ENCODE results near the gene PACSIN1. TPM values are rescaled to one million over a fixed set of nuclear protein-coding genes. Genes with fewer than 3 reads are reported as not detected.

Gene PACSIN1
- total RNA-seq, 6 experiments from 2014 or later: 0.05 to 0.37 (median 0.22) TPM; not detected in 1

- no peaks in the 10 kb centered on the region for H3K27me3 ChIP-seq
Observed at GRCh38 chr6:34472425-34472824, 6.5 kb downstream of the PACSIN1 start.

DNA sequence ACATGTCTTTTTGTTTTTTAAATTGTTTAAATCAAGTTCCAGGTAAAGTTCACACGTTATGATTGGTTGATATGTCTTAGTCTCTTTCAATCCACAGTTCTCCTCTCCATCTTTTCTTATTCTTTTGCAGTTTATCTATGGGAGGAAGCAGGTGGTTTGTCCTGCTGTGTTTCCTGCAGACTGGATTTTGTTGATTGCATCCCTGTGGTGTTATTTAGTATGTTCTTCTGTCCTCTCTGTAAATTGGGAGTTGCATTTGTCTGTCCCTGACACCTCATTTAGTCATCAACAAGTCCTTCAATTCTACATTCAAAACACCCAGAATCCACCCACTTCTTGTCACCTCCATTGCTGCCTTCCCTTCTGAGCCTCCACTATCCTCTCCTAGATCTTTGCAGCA lies 8.1 kb downstream of the PACSIN1 start:
- no peaks in the 10 kb centered on the region for H3K4me1 ChIP-seq
- no peak overlapping the region for H3K4me3 ChIP-seq
- ATAC-seq: no peak
- no peaks in the 10 kb centered on the region for H3K27me3 ChIP-seq
- no peak for TF ChIP-seq POLR2A (IDR thresholded peaks at IDR 0.05)
- no peaks in the 10 kb centered on the region for H3K9me3 ChIP-seq
- H3K27ac ChIP-seq: no peak overlapping the region
- intact Hi-C loops (cut with DNase I): no loop called here
- WGBS (ENCODE audit: insufficient coverage, low coverage, low lambda C conversion rate, missing lambda C conversion rate): 75% methylated on average over 1 of the region's 1 CpG
- no peak for DNase-seq
- H3K36me3 ChIP-seq: no peaks in the 10 kb centered on the region

More at GRCh38 chr6:34472425-34472824, 6.5 kb downstream of the PACSIN1 start:
- WGBS (ENCODE audit: insufficient coverage, low coverage, low lambda C conversion rate, missing lambda C conversion rate): 83% methylated on average over 5 of the region's 5 CpGs
- Histone ChIP-seq H3K27ac (no peak overlapping the region), H3K4me3 (no peak overlapping the region), H3K36me3 (no peaks in the 10 kb centered on the region), H3K4me1 (no peaks in the 10 kb centered on the region), H3K9me3 (no peaks in the 10 kb centered on the region)
- ATAC-seq: no peak
- intact Hi-C loops (cut with DNase I): no loop called here
- TF ChIP-seq CTCF (IDR thresholded peaks at IDR 0.05): no peak
- no peak for TF ChIP-seq POLR2A (IDR thresholded peaks at IDR 0.05)
- no peak for DNase-seq

GRCh38 chr6:34474754-34475153 lies 8.9 kb downstream of the PACSIN1 start:
- 82% methylated on average over 2 of the region's 2 CpGs for WGBS (ENCODE audit: insufficient coverage, low coverage, low lambda C conversion rate, missing lambda C conversion rate)
- ATAC-seq (no peak), DNase-seq (no peak)
- Histone ChIP-seq H3K4me3 (no peak overlapping the region), H3K27ac (no peak overlapping the region), H3K4me1 (no peaks in the 10 kb centered on the region), H3K36me3 (no peaks in the 10 kb centered on the region), H3K9me3 (no peaks in the 10 kb centered on the region), H3K27me3 (no peaks in the 10 kb centered on the region)
- no peak for TF ChIP-seq CTCF (IDR thresholded peaks at IDR 0.05)
- TF ChIP-seq POLR2A (IDR thresholded peaks at IDR 0.05): no peak
- intact Hi-C loops (cut with DNase I): no loop called here

DNA sequence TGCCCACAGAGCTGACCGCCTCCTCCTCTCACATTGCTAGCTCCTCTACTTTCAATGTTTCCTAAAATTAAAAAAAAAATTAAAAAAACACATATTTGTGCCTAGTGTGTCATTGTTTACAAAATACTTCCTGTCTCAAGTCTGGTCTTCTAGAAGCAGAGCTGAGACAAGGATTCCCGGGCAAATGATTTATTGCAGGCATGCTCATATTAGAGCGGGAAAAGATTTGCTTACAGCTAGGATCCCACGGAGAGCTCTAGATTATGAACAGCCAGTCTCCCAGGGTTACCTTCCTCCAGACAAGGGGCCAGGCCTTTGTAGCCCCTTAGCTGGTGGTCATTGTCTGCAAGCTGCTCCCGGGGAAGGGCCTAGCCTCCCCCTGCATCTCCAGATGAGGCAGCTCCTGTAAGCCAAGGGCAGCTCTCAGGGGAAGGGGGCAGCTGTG lies 9.4 kb downstream of the PACSIN1 start:
- intact Hi-C loops (cut with DNase I): no loop called here
- Histone ChIP-seq H3K36me3 (no peaks in the 10 kb centered on the region), H3K9me3 (no peaks in the 10 kb centered on the region), H3K27ac (no peak overlapping the region), H3K27me3 (no peaks in the 10 kb centered on the region), H3K4me1 (no peaks in the 10 kb centered on the region), H3K4me3 (no peak overlapping the region)
- TF ChIP-seq POLR2A (IDR thresholded peaks at IDR 0.05): no peak
- no peak for TF ChIP-seq CTCF (IDR thresholded peaks at IDR 0.05)
- ATAC-seq (no peak), DNase-seq (no peak)
- 62% methylated on average over 4 of the region's 5 CpGs for WGBS (ENCODE audit: insufficient coverage, low coverage, low lambda C conversion rate, missing lambda C conversion rate)

- Histone ChIP-seq H3K36me3 (no peaks in the 10 kb centered on the region), H3K27me3 (no peaks in the 10 kb centered on the region), H3K27ac (no peak overlapping the region), H3K4me3 (no peak overlapping the region), H3K9me3 (no peaks in the 10 kb centered on the region), H3K4me1 (no peaks in the 10 kb centered on the region)
- DNase-seq (no peak), ATAC-seq (peak in 1 of 4 donors; percentile 24)
- TF ChIP-seq POLR2A (IDR thresholded peaks at IDR 0.05) (no peak), CTCF (IDR thresholded peaks at IDR 0.05) (no peak)
- WGBS (ENCODE audit: insufficient coverage, low coverage, low lambda C conversion rate, missing lambda C conversion rate): 33% methylated on average over 3 of the region's 7 CpGs
- intact Hi-C loops (cut with DNase I): no loop called here
Observed at GRCh38 chr6:34475767-34476328, 10.0 kb downstream of the PACSIN1 start.
